ENCODE results near the gene RGS7.
"Not testable (repeated sequence)": the region's sequence is repeated elsewhere in the genome, so short reads cannot be mapped to it uniquely, and the experiment has no call there.

Gene RGS7

GRCh38 chr1:241221319-241221718 is 135.7 kb downstream of the RGS7 start:
- no peak for TF ChIP-seq CTCF (conservative IDR thresholded peaks at IDR 0.05; ENCODE audit: control insufficient read depth, insufficient read depth, low read depth, low read length)

GRCh38 chr1:241220913-241221312 is 136.1 kb downstream of the RGS7 start:
- not testable (repeated sequence) for DNase-seq (ENCODE audit: low read depth); H3K4me3 ChIP-seq (ENCODE audit: control insufficient read depth, low read depth, low read length)

More at GRCh38 chr1:241221319-241221718, 135.7 kb downstream of the RGS7 start:
- H3K4me3 ChIP-seq (ENCODE audit: control insufficient read depth, low read depth, low read length) = no peak overlapping the region
- DNase-seq (ENCODE audit: low read depth) = no peak

GRCh38 chr1:241219449-241219848 is 137.6 kb downstream of the RGS7 start:
- no peak overlapping the region for H3K4me3 ChIP-seq (ENCODE audit: control insufficient read depth, low read depth, low read length)
- TF ChIP-seq CTCF (conservative IDR thresholded peaks at IDR 0.05; ENCODE audit: control insufficient read depth, insufficient read depth, low read depth, low read length) = no peak
- no peak for DNase-seq (ENCODE audit: low read depth)

- DNase-seq (ENCODE audit: low read depth) = no peak
- H3K4me3 ChIP-seq (ENCODE audit: control insufficient read depth, low read depth, low read length) = no peak overlapping the region
- no peak for TF ChIP-seq CTCF (conservative IDR thresholded peaks at IDR 0.05; ENCODE audit: control insufficient read depth, insufficient read depth, low read depth, low read length)
Measured at GRCh38 chr1:241217516-241217915, 139.5 kb downstream of the RGS7 start.

- no peak overlapping the region for H3K4me3 ChIP-seq (ENCODE audit: control insufficient read depth, low read depth, low read length)
- TF ChIP-seq CTCF (conservative IDR thresholded peaks at IDR 0.05; ENCODE audit: control insufficient read depth, insufficient read depth, low read depth, low read length) = no peak
- no peak for DNase-seq (ENCODE audit: low read depth)
Measured at GRCh38 chr1:241215683-241216082, 141.3 kb downstream of the RGS7 start.

- peak; percentile 30 for DNase-seq (ENCODE audit: low read depth)
- TF ChIP-seq CTCF (conservative IDR thresholded peaks at IDR 0.05; ENCODE audit: control insufficient read depth, insufficient read depth, low read depth, low read length) = no peak
- no peak overlapping the region for H3K4me3 ChIP-seq (ENCODE audit: control insufficient read depth, low read depth, low read length)
Measured at GRCh38 chr1:241215203-241215602, 141.8 kb downstream of the RGS7 start.

- no peak for TF ChIP-seq CTCF (conservative IDR thresholded peaks at IDR 0.05; ENCODE audit: control insufficient read depth, insufficient read depth, low read depth, low read length)
Measured at GRCh38 chr1:241213139-241213538, 143.9 kb downstream of the RGS7 start.

More at GRCh38 chr1:241213139-241213538, 143.9 kb downstream of the RGS7 start:
- peak; percentile 21 for DNase-seq (ENCODE audit: low read depth)
- H3K4me3 ChIP-seq (ENCODE audit: control insufficient read depth, low read depth, low read length) = no peak overlapping the region
